Glutamatergic neuron (in vitro differentiated cells): ENCODE results near the gene SLC40A1. TPM values are rescaled to one million over a fixed set of nuclear protein-coding genes. Genes with fewer than 3 reads are reported as not detected.

Experiments
- DNase-seq: peaks from one replicate; pipeline ENCODE4 v3.0.0; 2022
- H3K27ac Mint-ChIP-seq: one replicate; pipeline ENCODE4 v1.8.0; 2020; ENCODE audit warnings: mild to moderate bottlenecking, mixed read lengths, inconsistent platforms; ENCODE audit not compliant: unreplicated experiment
- H3K27me3 Mint-ChIP-seq: one replicate; pipeline ENCODE4 v1.8.0; 2020; ENCODE audit warnings: mild to moderate bottlenecking, moderate library complexity, mixed read lengths, inconsistent platforms; ENCODE audit not compliant: unreplicated experiment
- H3K36me3 Mint-ChIP-seq: one replicate; pipeline ENCODE4 v1.8.0; 2020; ENCODE audit warnings: mild to moderate bottlenecking, mixed read lengths, inconsistent platforms; ENCODE audit not compliant: unreplicated experiment
- H3K4me1 Mint-ChIP-seq: one replicate; pipeline ENCODE4 v1.8.0; 2020; ENCODE audit warnings: mild to moderate bottlenecking, low read depth, mixed read lengths, inconsistent platforms; ENCODE audit not compliant: unreplicated experiment
- H3K4me3 Mint-ChIP-seq: one replicate; pipeline ENCODE4 v1.8.0; 2020; ENCODE audit warnings: mild to moderate bottlenecking, mixed read lengths, inconsistent platforms; ENCODE audit not compliant: unreplicated experiment
- H3K9me3 Mint-ChIP-seq: one replicate; pipeline ENCODE4 v1.8.0; 2020; ENCODE audit warnings: mild to moderate bottlenecking, moderate library complexity, mixed read lengths, inconsistent platforms; ENCODE audit not compliant: unreplicated experiment
- total RNA-seq: library from RNA; stranded (reverse); fragmentation: NEBNext Ultra II Directional; extraction: Animal tissue kit (Norgen Biotek cat#: 25700); gene quantifications from one replicate; pipeline ENCODE4 v1.2.1, GENCODE V29; 2021; ENCODE audit not compliant: unreplicated experiment
- TF ChIP-seq, protein P1 (sequence below): fragments of 200-600 bp; sonication (generic); IDR thresholded peaks from one replicate; pipeline ENCODE4 v1.5.0; 2021; ENCODE audit not compliant: partially characterized antibody, unreplicated experiment

Gene SLC40A1
- total RNA-seq, 1 donor from 2014 or later = 0.56 TPM

DNA sequence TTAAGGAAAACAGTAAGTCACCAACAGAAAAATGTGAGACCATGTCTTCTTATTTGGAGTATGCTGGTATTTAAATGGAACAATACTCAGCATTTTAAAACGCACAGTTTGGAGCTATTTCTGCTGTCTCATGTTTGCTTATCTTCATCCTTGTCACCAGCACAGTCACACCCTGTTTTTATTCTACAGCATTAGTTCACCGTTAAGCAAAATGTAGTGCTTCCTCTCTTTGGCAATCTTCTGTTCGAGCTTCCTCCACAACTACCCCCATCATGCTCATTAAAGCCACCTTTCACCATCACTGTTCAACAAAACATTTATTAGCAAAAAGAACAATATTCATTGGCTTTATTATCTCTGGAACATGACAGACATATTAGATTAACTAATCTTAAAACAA is 64.0 kb downstream of the SLC40A1 start:
- no peaks in the 10 kb centered on the region for H3K36me3 Mint-ChIP-seq
- H3K4me1 Mint-ChIP-seq = no peaks in the 10 kb centered on the region
- H3K9me3 Mint-ChIP-seq = no peaks in the 10 kb centered on the region
- H3K27me3 Mint-ChIP-seq = no peaks in the 10 kb centered on the region
- DNase-seq = no peak
- TF ChIP-seq, protein P1, sequence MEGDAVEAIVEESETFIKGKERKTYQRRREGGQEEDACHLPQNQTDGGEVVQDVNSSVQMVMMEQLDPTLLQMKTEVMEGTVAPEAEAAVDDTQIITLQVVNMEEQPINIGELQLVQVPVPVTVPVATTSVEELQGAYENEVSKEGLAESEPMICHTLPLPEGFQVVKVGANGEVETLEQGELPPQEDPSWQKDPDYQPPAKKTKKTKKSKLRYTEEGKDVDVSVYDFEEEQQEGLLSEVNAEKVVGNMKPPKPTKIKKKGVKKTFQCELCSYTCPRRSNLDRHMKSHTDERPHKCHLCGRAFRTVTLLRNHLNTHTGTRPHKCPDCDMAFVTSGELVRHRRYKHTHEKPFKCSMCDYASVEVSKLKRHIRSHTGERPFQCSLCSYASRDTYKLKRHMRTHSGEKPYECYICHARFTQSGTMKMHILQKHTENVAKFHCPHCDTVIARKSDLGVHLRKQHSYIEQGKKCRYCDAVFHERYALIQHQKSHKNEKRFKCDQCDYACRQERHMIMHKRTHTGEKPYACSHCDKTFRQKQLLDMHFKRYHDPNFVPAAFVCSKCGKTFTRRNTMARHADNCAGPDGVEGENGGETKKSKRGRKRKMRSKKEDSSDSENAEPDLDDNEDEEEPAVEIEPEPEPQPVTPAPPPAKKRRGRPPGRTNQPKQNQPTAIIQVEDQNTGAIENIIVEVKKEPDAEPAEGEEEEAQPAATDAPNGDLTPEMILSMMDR = no peak
- no peak overlapping the region for H3K4me3 Mint-ChIP-seq
- no peak overlapping the region for H3K27ac Mint-ChIP-seq

DNA sequence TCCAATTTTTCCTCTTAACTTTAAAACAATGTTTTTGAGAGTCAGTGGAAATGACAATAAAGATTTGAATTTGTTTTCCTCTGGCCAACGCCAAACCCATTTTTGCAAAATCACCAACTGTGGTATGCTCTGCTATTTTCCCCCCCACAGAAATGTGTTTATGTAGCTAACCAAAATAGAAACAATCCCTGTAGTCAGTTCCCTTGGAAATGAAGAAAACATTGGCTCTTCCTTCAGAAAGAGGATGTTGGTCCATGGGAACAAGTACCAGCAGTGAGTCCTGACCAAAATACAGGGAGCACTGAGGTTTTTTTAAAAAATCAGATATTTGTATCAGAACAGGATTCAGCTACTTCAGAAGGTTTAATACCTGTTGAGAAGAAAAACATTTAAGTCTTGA is 65.3 kb downstream of the SLC40A1 start:
- no peaks in the 10 kb centered on the region for H3K27me3 Mint-ChIP-seq
- H3K36me3 Mint-ChIP-seq = no peaks in the 10 kb centered on the region
- no peak for DNase-seq
- no peaks in the 10 kb centered on the region for H3K9me3 Mint-ChIP-seq
- TF ChIP-seq, protein P1 = no peak
- H3K4me3 Mint-ChIP-seq = no peak overlapping the region
- H3K4me1 Mint-ChIP-seq = no peaks in the 10 kb centered on the region
- H3K27ac Mint-ChIP-seq = no peak overlapping the region

DNA sequence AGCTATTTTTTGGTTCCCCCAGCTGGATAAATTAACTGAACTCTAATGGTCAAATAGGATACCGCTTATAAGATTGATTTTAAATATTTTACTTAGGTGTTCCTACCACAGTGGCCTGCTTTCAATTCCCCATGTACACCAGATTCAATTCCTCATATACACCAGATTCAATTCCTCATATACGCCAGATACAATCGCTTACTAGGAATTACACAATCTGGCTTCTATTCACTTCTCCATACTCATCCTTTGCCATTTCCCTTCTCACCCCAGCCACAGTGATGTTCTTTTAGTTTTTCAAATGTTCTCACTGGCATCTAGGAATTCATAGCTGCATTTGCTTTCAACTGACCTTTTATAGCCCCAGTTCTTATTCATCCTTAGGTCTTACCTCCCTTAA is 66.5 kb downstream of the SLC40A1 start:
- no peaks in the 10 kb centered on the region for H3K9me3 Mint-ChIP-seq
- TF ChIP-seq, protein P1 = no peak
- no peaks in the 10 kb centered on the region for H3K27me3 Mint-ChIP-seq
- no peak overlapping the region for H3K27ac Mint-ChIP-seq
- peaks cover 2% of the 10 kb centered on the region for H3K36me3 Mint-ChIP-seq
- no peaks in the 10 kb centered on the region for H3K4me1 Mint-ChIP-seq
- DNase-seq = no peak
- no peak overlapping the region for H3K4me3 Mint-ChIP-seq

DNA sequence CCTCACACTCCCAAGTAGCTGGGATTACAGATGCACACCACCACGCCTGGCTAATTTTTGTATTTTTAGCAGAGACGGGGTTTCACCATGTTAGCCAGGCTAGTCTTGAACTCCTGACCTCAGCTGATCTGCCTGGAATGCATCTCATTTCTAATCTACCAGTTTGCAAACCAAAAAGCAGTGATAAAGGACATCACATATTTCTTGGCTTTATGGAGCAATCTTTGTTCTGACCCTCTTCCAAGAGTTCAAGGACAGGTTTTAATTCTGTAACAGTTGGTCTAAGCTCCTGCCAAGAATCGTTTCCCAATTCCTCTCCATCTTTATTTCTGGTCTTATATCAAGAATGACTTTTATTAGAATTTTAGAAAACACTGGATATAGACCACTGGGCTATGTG is 67.7 kb downstream of the SLC40A1 start:
- Mint-ChIP-seq H3K36me3 (peaks cover 7% of the 10 kb centered on the region), H3K9me3 (no peaks in the 10 kb centered on the region), H3K4me3 (no peak overlapping the region), H3K27ac (no peak overlapping the region), H3K4me1 (no peaks in the 10 kb centered on the region), H3K27me3 (no peaks in the 10 kb centered on the region)
- TF ChIP-seq, protein P1 = no peak
- no peak for DNase-seq

DNA sequence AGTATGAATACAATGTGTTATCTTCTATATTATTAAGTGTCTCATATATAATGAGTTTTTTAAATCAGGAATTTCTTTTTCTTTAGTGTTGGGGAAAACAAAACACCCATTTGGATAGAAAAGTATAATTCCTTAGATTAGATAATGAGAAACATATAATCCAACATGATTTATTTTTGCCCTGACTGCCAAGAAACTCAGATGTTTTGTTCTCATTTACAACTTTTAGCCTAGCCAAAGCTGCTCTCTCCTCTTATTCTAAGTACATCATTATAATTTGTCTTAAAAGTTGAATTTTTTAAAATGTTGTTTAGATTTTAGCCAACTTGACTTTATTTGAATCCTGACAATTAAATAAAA is 68.6 kb downstream of the SLC40A1 start:
- Mint-ChIP-seq H3K4me1 (no peaks in the 10 kb centered on the region), H3K36me3 (peaks cover 7% of the 10 kb centered on the region), H3K4me3 (no peak overlapping the region), H3K27ac (no peak overlapping the region), H3K27me3 (no peaks in the 10 kb centered on the region), H3K9me3 (no peaks in the 10 kb centered on the region)
- DNase-seq = no peak
- TF ChIP-seq, protein P1 = no peak
